NCI-H146 (cell line): ENCODE results near the gene TMEM178B.

Experiments used
- DNase-seq: peaks from one replicate; lab custom pipeline; 2025; lab: John Stamatoyannopoulos, UW

The TMEM178B gene

DNA sequence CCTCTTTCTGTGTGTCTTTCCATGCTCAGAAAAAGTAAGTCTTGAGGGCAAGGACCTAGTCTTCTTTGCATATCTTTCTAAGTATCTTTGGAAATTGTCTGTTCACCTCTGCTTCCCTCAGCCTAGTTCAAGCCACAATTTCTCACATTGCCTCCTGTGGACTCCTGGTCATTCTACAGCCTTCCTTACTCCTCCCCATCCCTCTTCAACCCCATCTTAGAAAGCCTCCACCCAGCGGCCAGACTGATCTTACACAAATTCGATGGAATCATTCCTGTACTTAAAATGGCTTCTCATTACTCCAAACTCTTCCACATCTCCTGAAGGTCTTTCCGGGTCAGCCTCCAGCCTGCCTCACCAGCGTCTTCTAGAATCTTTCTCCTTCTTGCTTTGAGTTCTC lies 453.2 kb downstream of the TMEM178B start:
- no peak for DNase-seq

GRCh38 chr7:141528399-141528798 lies 454.5 kb downstream of the TMEM178B start:
- no peak for DNase-seq
